ENCODE data around the gene CPN2.

- TF ChIP-seq CTCF (conservative IDR thresholded peaks at IDR 0.05; ENCODE audit: low read depth in 2 of 2) = no peak
- TF ChIP-seq POLR2AphosphoS5 (IDR thresholded peaks at IDR 0.05; ENCODE audit: low read depth) = no peak
- TF ChIP-seq EZH2 (IDR thresholded peaks at IDR 0.05; ENCODE audit: low read depth, unreplicated experiment) = no peak
- no peak for TF ChIP-seq EZH2phosphoT487 (IDR thresholded peaks at IDR 0.05; ENCODE audit: unreplicated experiment)
- TF ChIP-seq REST (IDR thresholded peaks at IDR 0.05; ENCODE audit: unreplicated experiment) = no peak
- TF ChIP-seq ZNF331 (CRISPR knock-in tag; IDR thresholded peaks at IDR 0.05; ENCODE audit: low read depth) = no peak
- no peak for TF ChIP-seq JUNB (IDR thresholded peaks at IDR 0.05; ENCODE audit: unreplicated experiment)
- no peak for TF ChIP-seq STAT1 (IDR thresholded peaks at IDR 0.05; ENCODE audit: unreplicated experiment)
- no peak for TF ChIP-seq ETS1 (IDR thresholded peaks at IDR 0.05)
- TF ChIP-seq CREB1 (CRISPR knock-in tag; IDR thresholded peaks at IDR 0.05; ENCODE audit: low read depth) = no peak
- TF ChIP-seq NANOG (IDR thresholded peaks at IDR 0.05; ENCODE audit: borderline replicate concordance) = no peak
- no peak for TF ChIP-seq ZNF114 (CRISPR knock-in tag; IDR thresholded peaks at IDR 0.05)
Observed at GRCh38 chr3:194307849-194308248, 43.3 kb downstream of the CPN2 start.

All from GM23338 (cell line).